ENCODE data around the gene SLC23A1.

SLC23A1 gene

DNA sequence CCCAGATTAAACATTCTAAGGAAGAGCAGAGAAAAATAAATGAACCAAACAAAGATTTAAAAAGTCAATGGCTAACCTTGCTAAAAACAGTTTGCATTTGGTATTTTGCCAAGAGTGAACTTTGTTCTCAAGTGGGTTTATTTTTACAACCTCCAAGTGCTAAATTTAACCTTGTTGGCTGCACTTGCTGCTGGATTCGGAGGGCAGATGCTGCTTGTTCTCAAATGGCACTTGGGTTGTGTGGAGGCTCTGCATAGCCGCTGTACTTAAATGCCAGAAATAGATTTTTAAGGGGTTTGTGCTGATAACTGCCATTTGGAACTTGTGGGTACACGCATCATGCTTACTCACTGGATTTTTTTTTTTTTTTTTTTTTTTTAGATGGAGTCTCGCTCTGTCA, 34.1 kb upstream of the SLC23A1 start:
- TF ChIP-seq POLR2AphosphoS5 (IDR thresholded peaks at IDR 0.05; ENCODE audit: low read depth, low read length) (no peak), POU2F2 (IDR thresholded peaks at IDR 0.05; ENCODE audit: low read depth, low read length) (no peak), TAF1 (IDR thresholded peaks at IDR 0.05; ENCODE audit: low read depth, low read length) (no peak), SPI1 (IDR thresholded peaks at IDR 0.05; ENCODE audit: low read depth, low read length) (no peak), POLR2A (IDR thresholded peaks at IDR 0.05; ENCODE audit: low read depth, low read length) (no peak), PAX5 (IDR thresholded peaks at IDR 0.05; ENCODE audit: insufficient read depth, low read length, severe bottlenecking) (no peak)
- FAIRE-seq (no peak), DNase-seq (ENCODE audit: insufficient read length, low spot score) (no peak)

GRCh38 chr5:139416651-139417050, 33.6 kb upstream of the SLC23A1 start:
- no peak for TF ChIP-seq POLR2A (IDR thresholded peaks at IDR 0.05; ENCODE audit: low read depth, low read length)
- TF ChIP-seq TAF1 (IDR thresholded peaks at IDR 0.05; ENCODE audit: low read depth, low read length): no peak
- no peak for TF ChIP-seq SPI1 (IDR thresholded peaks at IDR 0.05; ENCODE audit: low read depth, low read length)
- TF ChIP-seq PAX5 (IDR thresholded peaks at IDR 0.05; ENCODE audit: insufficient read depth, low read length, severe bottlenecking): no peak
- no peak for TF ChIP-seq POU2F2 (IDR thresholded peaks at IDR 0.05; ENCODE audit: low read depth, low read length)
- TF ChIP-seq POLR2AphosphoS5 (IDR thresholded peaks at IDR 0.05; ENCODE audit: low read depth, low read length): no peak
- DNase-seq (ENCODE audit: insufficient read length, low spot score) (no peak), FAIRE-seq (peak; percentile 56)

DNA sequence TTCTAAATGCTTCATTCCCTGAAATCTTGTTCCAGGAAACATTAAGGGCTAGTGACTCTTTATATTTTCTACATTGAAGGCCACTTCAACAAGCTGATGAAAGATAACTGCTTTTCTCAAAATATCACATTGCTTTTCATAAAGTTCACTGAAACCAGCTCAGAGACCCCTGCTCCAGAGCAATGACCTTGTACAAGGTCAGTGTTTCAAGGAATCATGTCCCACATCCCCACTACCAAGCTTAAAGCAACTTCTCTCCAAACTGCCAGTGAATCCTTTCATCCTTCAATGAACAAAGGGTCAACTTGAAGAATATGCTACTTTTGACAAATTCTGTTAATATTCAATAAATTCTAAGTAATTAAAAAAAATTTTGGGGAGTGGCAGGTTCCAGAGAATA, 32.8 kb upstream of the SLC23A1 start:
- DNase-seq (ENCODE audit: insufficient read length, low spot score): no peak
- FAIRE-seq: no peak
- TF ChIP-seq PAX5 (IDR thresholded peaks at IDR 0.05; ENCODE audit: insufficient read depth, low read length, severe bottlenecking) (no peak), POLR2AphosphoS5 (IDR thresholded peaks at IDR 0.05; ENCODE audit: low read depth, low read length) (no peak), POU2F2 (IDR thresholded peaks at IDR 0.05; ENCODE audit: low read depth, low read length) (no peak), POLR2A (IDR thresholded peaks at IDR 0.05; ENCODE audit: low read depth, low read length) (no peak)

- FAIRE-seq (peak; percentile 9), DNase-seq (ENCODE audit: insufficient read length, low spot score) (no peak)
- TF ChIP-seq POU2F2 (IDR thresholded peaks at IDR 0.05; ENCODE audit: low read depth, low read length): no peak
- no peak for TF ChIP-seq SPI1 (IDR thresholded peaks at IDR 0.05; ENCODE audit: low read depth, low read length)
- TF ChIP-seq PAX5 (IDR thresholded peaks at IDR 0.05; ENCODE audit: insufficient read depth, low read length, severe bottlenecking): no peak
- TF ChIP-seq TAF1 (IDR thresholded peaks at IDR 0.05; ENCODE audit: low read depth, low read length): no peak
- no peak for TF ChIP-seq POLR2AphosphoS5 (IDR thresholded peaks at IDR 0.05; ENCODE audit: low read depth, low read length)
- TF ChIP-seq POLR2A (IDR thresholded peaks at IDR 0.05; ENCODE audit: low read depth, low read length): no peak
Measured at GRCh38 chr5:139415221-139415861, 32.2 kb upstream of the SLC23A1 start.

DNA sequence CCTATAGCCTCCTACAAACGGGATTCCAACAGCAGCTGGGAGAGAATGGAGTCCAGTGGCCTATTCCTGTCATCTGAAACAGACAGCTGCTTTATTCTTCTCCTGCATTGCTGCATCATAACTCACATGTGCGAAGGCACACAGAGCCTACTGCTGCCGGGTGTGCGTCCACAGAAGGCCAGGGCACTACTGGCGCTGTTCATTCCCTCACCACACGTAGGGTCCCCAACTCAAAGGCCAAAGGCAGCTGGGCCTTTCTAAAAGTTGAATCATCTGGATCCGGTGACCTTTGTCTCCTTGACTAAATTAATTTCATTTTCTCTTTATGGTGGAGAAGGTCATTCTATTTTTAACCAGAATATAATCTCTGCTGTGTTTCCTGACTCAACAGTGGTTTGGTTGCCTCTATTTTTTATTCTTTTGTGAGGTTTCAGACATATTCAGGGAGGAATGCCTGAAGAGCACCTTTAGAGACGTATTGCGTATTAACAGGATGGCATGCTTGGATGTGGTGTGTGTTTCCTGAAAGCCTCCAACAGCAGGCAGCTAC, 31.6 kb upstream of the SLC23A1 start:
- no peak for TF ChIP-seq PAX5 (IDR thresholded peaks at IDR 0.05; ENCODE audit: insufficient read depth, low read length, severe bottlenecking)
- TF ChIP-seq SPI1 (IDR thresholded peaks at IDR 0.05; ENCODE audit: low read depth, low read length): no peak
- TF ChIP-seq POLR2A (IDR thresholded peaks at IDR 0.05; ENCODE audit: low read depth, low read length): no peak
- TF ChIP-seq POU2F2 (IDR thresholded peaks at IDR 0.05; ENCODE audit: low read depth, low read length): no peak
- TF ChIP-seq POLR2AphosphoS5 (IDR thresholded peaks at IDR 0.05; ENCODE audit: low read depth, low read length): no peak
- no peak for TF ChIP-seq TAF1 (IDR thresholded peaks at IDR 0.05; ENCODE audit: low read depth, low read length)
- no peak for DNase-seq (ENCODE audit: insufficient read length, low spot score)
- no peak for FAIRE-seq

DNA sequence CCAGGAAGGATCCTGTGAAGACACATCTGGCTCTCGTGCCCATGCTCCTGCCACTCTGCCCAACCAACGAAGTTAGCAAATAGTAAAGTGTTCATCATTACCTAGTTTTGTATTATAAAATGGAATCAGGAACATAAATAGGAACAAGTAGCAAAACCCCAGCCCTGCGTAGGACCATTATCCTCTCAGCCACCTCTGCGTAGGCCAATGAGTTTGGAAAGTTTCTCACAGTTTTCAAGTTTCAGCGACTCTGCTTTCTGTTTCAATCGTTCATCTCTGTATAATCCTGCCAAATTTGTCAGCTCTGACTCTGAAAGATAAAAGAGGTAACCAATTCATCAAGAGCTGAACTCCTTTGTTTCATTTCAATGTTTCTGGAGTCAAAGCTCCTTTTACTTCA, 30.9 kb upstream of the SLC23A1 start:
- TF ChIP-seq POLR2A (IDR thresholded peaks at IDR 0.05; ENCODE audit: low read depth, low read length) (no peak), PAX5 (IDR thresholded peaks at IDR 0.05; ENCODE audit: insufficient read depth, low read length, severe bottlenecking) (no peak), SPI1 (IDR thresholded peaks at IDR 0.05; ENCODE audit: low read depth, low read length) (no peak), POLR2AphosphoS5 (IDR thresholded peaks at IDR 0.05; ENCODE audit: low read depth, low read length) (no peak), POU2F2 (IDR thresholded peaks at IDR 0.05; ENCODE audit: low read depth, low read length) (no peak), TAF1 (IDR thresholded peaks at IDR 0.05; ENCODE audit: low read depth, low read length) (no peak)
- DNase-seq (ENCODE audit: insufficient read length, low spot score): no peak
- FAIRE-seq: peak; percentile 60

DNA sequence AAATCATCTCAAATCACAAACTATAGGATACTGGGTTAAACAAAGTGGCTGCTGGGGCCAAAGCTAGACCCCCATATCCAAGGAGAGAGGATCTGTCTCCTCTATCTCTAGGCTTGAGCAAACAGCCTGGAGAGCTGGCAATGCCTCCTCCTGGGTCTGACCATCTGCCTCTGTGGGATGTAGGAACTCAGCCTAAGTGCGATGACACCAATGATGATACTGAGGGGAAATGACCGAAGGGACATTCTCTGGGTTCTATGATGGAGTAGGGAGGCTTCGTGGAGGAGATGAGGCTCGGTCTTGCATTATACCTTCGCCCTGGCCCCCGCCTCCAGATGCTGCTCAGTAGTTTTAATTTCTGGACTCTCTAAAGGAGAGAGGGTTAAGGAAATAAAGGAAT, 30.1 kb upstream of the SLC23A1 start:
- TF ChIP-seq POLR2AphosphoS5 (IDR thresholded peaks at IDR 0.05; ENCODE audit: low read depth, low read length) (no peak), TAF1 (IDR thresholded peaks at IDR 0.05; ENCODE audit: low read depth, low read length) (no peak), SPI1 (IDR thresholded peaks at IDR 0.05; ENCODE audit: low read depth, low read length) (no peak), PAX5 (IDR thresholded peaks at IDR 0.05; ENCODE audit: insufficient read depth, low read length, severe bottlenecking) (no peak), POLR2A (IDR thresholded peaks at IDR 0.05; ENCODE audit: low read depth, low read length) (no peak), POU2F2 (IDR thresholded peaks at IDR 0.05; ENCODE audit: low read depth, low read length) (no peak)
- no peak for FAIRE-seq
- DNase-seq (ENCODE audit: insufficient read length, low spot score): no peak

DNA sequence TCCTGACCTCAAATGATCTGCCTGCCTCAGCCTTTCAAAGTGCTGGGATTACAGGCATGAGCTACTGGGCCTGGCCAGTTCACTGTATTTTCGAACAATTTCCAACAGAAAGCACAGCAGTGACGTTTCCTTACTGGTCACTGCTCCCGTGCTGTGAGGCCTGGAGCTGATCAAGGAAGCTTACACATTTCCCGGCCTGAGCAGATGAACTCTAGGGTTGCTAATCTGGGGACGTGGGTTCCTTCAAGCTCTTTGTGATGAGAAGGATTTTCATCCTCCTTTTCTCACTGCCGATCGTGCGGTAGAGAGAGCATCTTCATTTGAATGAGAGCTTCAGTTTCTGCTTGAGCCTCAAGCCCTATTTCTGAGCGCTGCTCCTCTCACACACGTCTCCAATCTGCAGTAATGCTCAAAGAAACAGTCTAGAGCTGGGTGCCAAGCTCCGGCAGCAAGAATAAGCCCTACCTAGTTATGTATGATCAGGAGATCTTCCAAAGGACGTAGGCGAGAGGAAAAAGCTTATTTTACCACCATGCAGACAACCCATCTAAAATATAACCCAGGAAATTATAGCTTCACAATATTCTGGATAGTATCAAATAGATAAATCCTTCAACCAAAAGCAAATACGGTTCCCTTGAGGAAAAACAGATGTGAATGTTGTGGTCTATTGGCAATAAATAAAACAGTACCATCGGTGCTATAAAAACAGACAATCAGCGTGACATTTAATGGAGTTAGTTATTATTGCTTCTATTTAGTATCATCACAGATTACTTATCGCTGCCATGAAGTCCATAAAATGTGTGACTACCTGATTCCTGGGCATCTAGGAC, 28.1 kb upstream of the SLC23A1 start:
- DNase-seq (ENCODE audit: insufficient read length, low spot score): no peak
- no peak for FAIRE-seq

More for the DNA sequence above, 28.1 kb upstream of the SLC23A1 start:
- no peak for TF ChIP-seq POLR2AphosphoS5 (IDR thresholded peaks at IDR 0.05; ENCODE audit: low read depth, low read length)
- no peak for TF ChIP-seq POU2F2 (IDR thresholded peaks at IDR 0.05; ENCODE audit: low read depth, low read length)
- TF ChIP-seq PAX5 (IDR thresholded peaks at IDR 0.05; ENCODE audit: insufficient read depth, low read length, severe bottlenecking): no peak
- TF ChIP-seq POLR2A (IDR thresholded peaks at IDR 0.05; ENCODE audit: low read depth, low read length): no peak
- no peak for TF ChIP-seq TAF1 (IDR thresholded peaks at IDR 0.05; ENCODE audit: low read depth, low read length)
- no peak for TF ChIP-seq SPI1 (IDR thresholded peaks at IDR 0.05; ENCODE audit: low read depth, low read length)

Data from GM12891 (cell line).